Measurements from ENCODE around the gene NEURL1. TPM values are rescaled to one million over a fixed set of nuclear protein-coding genes. Genes with fewer than 3 reads are reported as not detected.

The NEURL1 gene
- total and polyA plus RNA-seq, 8 donors = 11.0 to 69.9 (median 18.6) TPM

DNA sequence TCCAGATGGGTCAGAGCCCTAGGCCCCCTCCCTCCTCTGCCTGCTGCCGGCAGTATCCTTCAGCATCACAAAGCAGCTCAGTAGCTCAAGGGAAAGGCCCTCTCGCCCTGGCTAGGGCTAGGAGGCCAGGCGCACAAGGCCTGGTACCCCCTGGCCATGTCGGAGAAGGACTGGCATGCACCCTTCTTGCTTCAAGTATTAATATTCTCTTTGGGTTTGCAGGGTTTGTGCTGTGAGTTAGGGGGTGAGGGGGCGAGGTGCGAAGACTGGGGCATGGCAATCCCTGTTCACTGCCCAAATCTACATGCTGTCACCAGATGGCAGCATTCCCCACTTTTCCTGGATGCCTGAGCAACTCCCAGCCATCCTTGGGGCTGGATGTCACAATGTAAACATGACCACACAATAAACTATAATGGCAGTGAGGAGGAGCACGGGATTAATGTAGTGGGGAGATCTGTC lies 105.2 kb downstream of the NEURL1 start:
- ATAC-seq = peak; percentile 66 to 85 (median 76)
- Histone ChIP-seq H3K36me3 (no peaks in the 10 kb centered on the region), H3K27me3 (no peaks in the 10 kb centered on the region), H3K4me3 (no peak overlapping the region), H3K4me1 (no peaks in the 10 kb centered on the region), H3K9me3 (no peaks in the 10 kb centered on the region), H3K27ac (no peak overlapping the region)
- intact Hi-C loops (cut with DNase I) = loop anchor here in 1 of 3 donors (5.0 kb wide), 1 partner anchor 181 kb away; no protein-coding TSS in a partner anchor
- DNase-seq = peak in 2 of 6 donors; percentile 45 to 65
- TF ChIP-seq, protein P1, sequence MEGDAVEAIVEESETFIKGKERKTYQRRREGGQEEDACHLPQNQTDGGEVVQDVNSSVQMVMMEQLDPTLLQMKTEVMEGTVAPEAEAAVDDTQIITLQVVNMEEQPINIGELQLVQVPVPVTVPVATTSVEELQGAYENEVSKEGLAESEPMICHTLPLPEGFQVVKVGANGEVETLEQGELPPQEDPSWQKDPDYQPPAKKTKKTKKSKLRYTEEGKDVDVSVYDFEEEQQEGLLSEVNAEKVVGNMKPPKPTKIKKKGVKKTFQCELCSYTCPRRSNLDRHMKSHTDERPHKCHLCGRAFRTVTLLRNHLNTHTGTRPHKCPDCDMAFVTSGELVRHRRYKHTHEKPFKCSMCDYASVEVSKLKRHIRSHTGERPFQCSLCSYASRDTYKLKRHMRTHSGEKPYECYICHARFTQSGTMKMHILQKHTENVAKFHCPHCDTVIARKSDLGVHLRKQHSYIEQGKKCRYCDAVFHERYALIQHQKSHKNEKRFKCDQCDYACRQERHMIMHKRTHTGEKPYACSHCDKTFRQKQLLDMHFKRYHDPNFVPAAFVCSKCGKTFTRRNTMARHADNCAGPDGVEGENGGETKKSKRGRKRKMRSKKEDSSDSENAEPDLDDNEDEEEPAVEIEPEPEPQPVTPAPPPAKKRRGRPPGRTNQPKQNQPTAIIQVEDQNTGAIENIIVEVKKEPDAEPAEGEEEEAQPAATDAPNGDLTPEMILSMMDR (IDR thresholded peaks at IDR 0.05) = peak in 3 of 4 donors; percentile 9 to 39 (median 36)
- 39 to 40% methylated on average over 7 of the region's 7 CpGs for WGBS, 2 donors
- no peak for FAIRE-seq

DNA sequence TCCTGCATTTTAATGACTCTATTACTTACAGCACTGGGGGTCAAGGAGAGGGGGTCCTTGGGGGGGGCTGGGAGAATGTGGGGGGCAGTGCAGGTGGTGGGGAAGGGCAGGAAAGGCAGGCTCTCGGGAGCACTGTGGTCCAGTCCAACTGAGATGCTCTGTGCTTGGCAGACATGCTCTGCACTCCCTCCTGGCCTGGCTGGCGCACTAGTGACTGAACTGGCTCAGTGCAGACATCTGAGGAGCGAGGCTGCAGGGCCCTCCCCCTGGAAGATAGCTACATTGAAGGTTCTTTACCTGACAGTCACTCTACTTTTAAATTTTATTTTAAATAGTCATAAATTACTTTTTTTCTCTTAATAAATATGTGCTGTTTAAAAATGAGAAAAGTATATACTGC lies 105.7 kb downstream of the NEURL1 start:
- H3K27ac ChIP-seq = no peak overlapping the region
- H3K9me3 ChIP-seq = no peaks in the 10 kb centered on the region
- intact Hi-C loops (cut with DNase I) = loop anchor here in 1 of 3 donors (5.0 kb wide), 1 partner anchor 182 kb away; no protein-coding TSS in a partner anchor
- no peaks in the 10 kb centered on the region for H3K36me3 ChIP-seq
- no peaks in the 10 kb centered on the region for H3K27me3 ChIP-seq
- peak in 3 of 4 donors; percentile 4 to 24 (median 13) for ATAC-seq
- no peak overlapping the region for H3K4me3 ChIP-seq
- H3K4me1 ChIP-seq = no peaks in the 10 kb centered on the region
- FAIRE-seq = no peak
- TF ChIP-seq, protein P1 (IDR thresholded peaks at IDR 0.05) = no peak
- DNase-seq = no peak
- 47 to 49% methylated on average over 3 of the region's 3 CpGs for WGBS, 2 donors

DNA sequence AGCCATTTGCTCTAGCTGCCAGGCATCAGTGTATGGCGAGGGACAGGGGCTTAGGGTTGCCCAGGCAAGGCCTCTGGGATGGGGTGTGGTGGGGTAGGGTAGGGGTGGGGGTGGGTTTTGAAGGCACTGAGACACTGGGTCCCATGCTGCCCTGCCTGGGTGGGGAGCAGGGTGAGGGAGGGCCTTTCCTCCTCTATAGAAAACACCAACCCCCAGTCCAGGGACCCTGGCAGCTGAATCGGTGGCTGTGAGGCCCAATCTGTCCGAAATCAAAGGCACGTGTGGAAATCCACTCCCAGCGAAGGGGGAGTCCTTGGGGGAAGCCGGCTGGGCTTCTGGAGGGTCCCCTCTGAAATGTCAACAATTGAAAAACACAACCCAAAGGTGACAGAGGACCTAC lies 106.4 kb downstream of the NEURL1 start:
- intact Hi-C loops (cut with DNase I) = loop anchor here in 2 of 3 donors (5.0 kb wide), 2 partner anchors 87 to 183 kb away; no protein-coding TSS in a partner anchor
- Histone ChIP-seq H3K36me3 (no peaks in the 10 kb centered on the region), H3K27ac (no peak overlapping the region), H3K4me3 (no peak overlapping the region), H3K4me1 (no peaks in the 10 kb centered on the region), H3K9me3 (no peaks in the 10 kb centered on the region), H3K27me3 (no peaks in the 10 kb centered on the region)
- ATAC-seq (no peak), FAIRE-seq (no peak), DNase-seq (no peak)
- TF ChIP-seq, protein P1 (IDR thresholded peaks at IDR 0.05) = no peak
- WGBS, 2 donors = 69 to 77% methylated on average over 6 of the region's 6 CpGs

DNA sequence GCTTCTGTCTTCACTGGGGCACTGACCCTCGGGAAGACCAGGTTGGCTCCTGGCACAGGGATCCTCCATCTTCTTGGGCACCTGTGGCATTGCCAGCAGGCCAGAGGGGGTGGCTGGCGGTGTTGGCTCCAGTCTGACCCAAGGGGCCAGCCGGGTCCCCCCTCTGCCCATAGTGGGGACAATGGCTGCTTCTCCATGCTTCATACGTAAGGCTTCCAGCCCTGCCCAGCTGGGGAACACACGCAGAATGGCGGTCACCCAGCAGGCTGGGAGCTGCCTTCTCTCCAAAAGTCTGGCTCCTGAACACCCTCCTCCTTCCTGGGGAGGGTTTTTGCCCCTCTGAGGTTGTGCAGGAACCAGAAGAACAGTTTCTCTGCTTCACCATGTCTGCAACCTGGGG lies 106.8 kb downstream of the NEURL1 start:
- H3K27ac ChIP-seq = no peak overlapping the region
- no peaks in the 10 kb centered on the region for H3K27me3 ChIP-seq
- H3K4me3 ChIP-seq = no peak overlapping the region
- WGBS, 2 donors = 79 to 85% methylated on average over 6 of the region's 6 CpGs
- no peaks in the 10 kb centered on the region for H3K4me1 ChIP-seq
- FAIRE-seq = no peak
- no peak for ATAC-seq
- no peaks in the 10 kb centered on the region for H3K36me3 ChIP-seq
- no peaks in the 10 kb centered on the region for H3K9me3 ChIP-seq
- intact Hi-C loops (cut with DNase I) = loop anchor here in 2 of 3 donors (5.0 kb wide), 1 partner anchor 87 kb away; no protein-coding TSS in a partner anchor
- TF ChIP-seq, protein P1 (IDR thresholded peaks at IDR 0.05) = no peak
- DNase-seq = peak in 1 of 6 donors; percentile 39

DNA sequence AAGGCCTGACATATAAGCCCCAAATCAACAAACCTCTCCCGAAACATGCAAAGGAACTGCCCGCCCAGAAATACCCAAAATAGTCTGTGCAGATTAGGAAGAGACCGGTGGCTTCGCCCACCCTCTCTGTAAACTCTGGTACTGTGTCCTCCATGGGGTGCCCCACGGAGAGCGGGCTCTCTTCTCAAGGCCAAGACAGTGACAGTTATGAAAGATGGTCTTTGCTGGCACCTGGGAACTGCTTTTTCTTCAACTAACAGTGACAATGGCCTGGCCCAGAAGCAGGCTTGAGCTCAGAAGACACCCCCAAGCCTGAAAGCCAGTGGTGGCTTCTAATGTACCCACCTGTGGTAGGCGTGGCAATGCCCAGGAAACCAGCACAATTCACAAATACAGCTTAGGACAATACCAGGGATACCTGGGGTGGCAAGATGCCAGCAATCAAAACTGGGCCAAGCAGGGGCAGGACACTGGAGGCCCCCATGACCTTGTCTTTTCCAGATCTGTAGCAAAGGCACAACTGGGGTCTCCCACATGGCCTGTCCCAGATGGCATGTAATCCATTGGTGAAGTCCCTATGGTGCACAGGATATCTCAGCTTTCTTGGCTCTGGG lies 107.6 kb downstream of the NEURL1 start:
- ATAC-seq (peak in 1 of 4 donors; percentile 4), DNase-seq (peak in 1 of 6 donors; percentile 21), FAIRE-seq (no peak)
- TF ChIP-seq, protein P1 (IDR thresholded peaks at IDR 0.05) = no peak
- Histone ChIP-seq H3K36me3 (no peaks in the 10 kb centered on the region), H3K4me1 (no peaks in the 10 kb centered on the region), H3K9me3 (no peaks in the 10 kb centered on the region), H3K27me3 (no peaks in the 10 kb centered on the region), H3K27ac (no peak overlapping the region), H3K4me3 (no peak overlapping the region)
- 62 to 68% methylated on average over 7 of the region's 7 CpGs for WGBS, 2 donors
- intact Hi-C loops (cut with DNase I) = loop anchor here in 2 of 3 donors (5.0 kb wide), 1 partner anchor 86 kb away; no protein-coding TSS in a partner anchor

Data from pancreas (tissue), 10 donors.